OCI-LY3 (cell line): Measurements from ENCODE around the gene SYCP1.

ENCODE experiments used
- CTCF ChIP-seq: fragments of 200-600, 300-600 bp; sonication (generic); IDR thresholded peaks from 2 replicates; pipeline ENCODE4 v1.5.1; 2014; ENCODE audit warnings: antibody characterized with exemption, low read length, low read depth
- EZH2phosphoT487 ChIP-seq: fragments of 200-600 bp; shearing (Covaris generic); IDR thresholded peaks from 2 replicates; pipeline ENCODE4 v1.6.1; 2018; ENCODE audit warnings: antibody characterized with exemption, mixed run types, low read depth

- TF ChIP-seq CTCF (no peak), EZH2phosphoT487 (no peak)
Measured at GRCh38 chr1:114854693-114855320, at the start of gene SYCP1.
